Measurements from ENCODE around the gene MPST.

- TF ChIP-seq CTCF (IDR thresholded peaks at IDR 0.05) (no peak), EP300 (IDR thresholded peaks at IDR 0.05) (no peak), POLR2A (IDR thresholded peaks at IDR 0.05) (no peak)
These were observed 33.9 kb downstream of the MPST start for GRCh38 chr22:37053310-37054055.
